Omental fat pad (tissue), 4 donors: ENCODE results near the gene MACROD2. TPM values are rescaled to one million over a fixed set of nuclear protein-coding genes. Genes with fewer than 3 reads are reported as not detected.

ENCODE experiments used
- ATAC-seq: fragments of 150-250 bp; one replicate; pipeline ENCODE4 v1.9.1; 2016; ENCODE audit warnings: mild to moderate bottlenecking, moderate library complexity; ENCODE audit not compliant: low FRiP score
- DNase-seq: peaks from one replicate; pipeline ENCODE4 v3.0.0-alpha.2; 2019; ENCODE audit warnings: low spot score
- small RNA-seq: library from RNA; depleted of rRNA; stranded (forward); fragments of <200 nt; gene quantifications from one replicate; pipeline ENCODE3, GENCODE V24; 2016
- total RNA-seq, 4 donors: library from RNA; depleted of rRNA; stranded (reverse); fragments of >200 nt; gene quantifications; one replicate each; pipeline ENCODE4 v1.1.0, GENCODE V29; 2016
- TF ChIP-seq, protein P1 (sequence below), 3 donors: fragments of 450-650 bp; IDR thresholded peaks; one replicate each; pipeline ENCODE4 v1.5.1; 2016 to 2017; ENCODE audit warnings: antibody characterized with exemption in 3 of 3, mild to moderate bottlenecking in 3 of 3, moderate library complexity in 2 of 3

MACROD2 gene
- total RNA-seq, 4 donors from 2014 or later = 6.8 to 54.1 (median 7.4) TPM

GRCh38 chr20:16098890-16099639 lies 2103.7 kb downstream of the MACROD2 start:
- TF ChIP-seq, protein P1, sequence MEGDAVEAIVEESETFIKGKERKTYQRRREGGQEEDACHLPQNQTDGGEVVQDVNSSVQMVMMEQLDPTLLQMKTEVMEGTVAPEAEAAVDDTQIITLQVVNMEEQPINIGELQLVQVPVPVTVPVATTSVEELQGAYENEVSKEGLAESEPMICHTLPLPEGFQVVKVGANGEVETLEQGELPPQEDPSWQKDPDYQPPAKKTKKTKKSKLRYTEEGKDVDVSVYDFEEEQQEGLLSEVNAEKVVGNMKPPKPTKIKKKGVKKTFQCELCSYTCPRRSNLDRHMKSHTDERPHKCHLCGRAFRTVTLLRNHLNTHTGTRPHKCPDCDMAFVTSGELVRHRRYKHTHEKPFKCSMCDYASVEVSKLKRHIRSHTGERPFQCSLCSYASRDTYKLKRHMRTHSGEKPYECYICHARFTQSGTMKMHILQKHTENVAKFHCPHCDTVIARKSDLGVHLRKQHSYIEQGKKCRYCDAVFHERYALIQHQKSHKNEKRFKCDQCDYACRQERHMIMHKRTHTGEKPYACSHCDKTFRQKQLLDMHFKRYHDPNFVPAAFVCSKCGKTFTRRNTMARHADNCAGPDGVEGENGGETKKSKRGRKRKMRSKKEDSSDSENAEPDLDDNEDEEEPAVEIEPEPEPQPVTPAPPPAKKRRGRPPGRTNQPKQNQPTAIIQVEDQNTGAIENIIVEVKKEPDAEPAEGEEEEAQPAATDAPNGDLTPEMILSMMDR (IDR thresholded peaks at IDR 0.05) = no peak
- no peak for DNase-seq
- no peak for ATAC-seq

GRCh38 chr20:16100111-16100510 lies 2104.8 kb downstream of the MACROD2 start:
- TF ChIP-seq, protein P1 (IDR thresholded peaks at IDR 0.05) = no peak
- no peak for ATAC-seq
- DNase-seq = no peak

- TF ChIP-seq, protein P1 (IDR thresholded peaks at IDR 0.05) = no peak
- ATAC-seq (no peak), DNase-seq (no peak)
Observed at GRCh38 chr20:16100767-16101166, 2105.5 kb downstream of the MACROD2 start.

Small RNA genes lying within 50 kb of the gene (small RNA-seq; reads per million reads assigned to genes)
- gene RN7SL864P = not detected
- not detected for gene RNA5SP475
- not detected for gene RNU6-1159P
- not detected for gene RNU6-115P
- not detected for gene RNU6-228P
- not detected for gene RNU6-278P
- not detected for gene RPS3P1

Other genes with a start within 250 kb of the MACROD2 start
- 10 to 100 TPM; 11.2 to 25.1 (median 15.2) TPM for gene ESF1, start 210.6 kb upstream of the MACROD2 start, total RNA-seq
- 10 to 100 TPM; 11.4 to 19.5 (median 14.7) TPM for gene NDUFAF5, start 210.5 kb upstream of the MACROD2 start, total RNA-seq
- gene SEL1L2, start 4.9 kb upstream of the MACROD2 start, total RNA-seq = 1 to 10 TPM in 1 of 4 donors, not detected in 3; 1.4 TPM